PC-9 (cell line): Measurements from ENCODE around the gene C4BPA. TPM values are rescaled to one million over a fixed set of nuclear protein-coding genes. Genes with fewer than 3 reads are reported as not detected.
A peak's percentile ranks its signal among the peaks of the same experiment; 100 is the strongest.

ENCODE experiments used
- BruUV-seq: library from RNA; stranded (reverse); fragments of 400-500 nt; replicated peaks from 2 replicates; lab custom pipeline; 2021; lab: Mats Ljungman, UMichigan
- CTCF ChIA-PET: fragments of 300-600 bp; sonication (Branson Sonifier 250); formaldehyde crosslinking; loops from one replicate; lab custom pipeline; 2022; ENCODE audit warnings: antibody characterized with exemption; lab: Charles Lee
- POLR2A ChIA-PET: fragments of 300-600 bp; sonication (Branson Sonifier 250); formaldehyde crosslinking; loops from one replicate; lab custom pipeline; 2022; ENCODE audit warnings: antibody characterized with exemption; ENCODE audit not compliant: unreplicated experiment; lab: Charles Lee
- DNase-seq, 2 experiments: peaks; one replicate each; pipeline versions ENCODE4 v3.0.0 to v3.0.0-alpha.2; 2015 to 2022; ENCODE audit warnings: mixed read lengths in 1 of 2
- H2AFZ ChIP-seq: fragments of 200-600 bp; sonication (generic); 2 replicates; pipeline ENCODE4 v1.8.1; 2017; ENCODE audit warnings: antibody characterized with exemption
- H3F3A ChIP-seq: fragments of 200-600 bp; sonication (generic); 2 replicates; pipeline ENCODE4 v1.8.1; 2017; ENCODE audit warnings: antibody characterized with exemption, mild to moderate bottlenecking, low read depth; ENCODE audit not compliant: insufficient read depth
- H3K27ac ChIP-seq: fragments of 200-600 bp; sonication (generic); 2 replicates; pipeline ENCODE4 v1.6.1; 2016; ENCODE audit warnings: mixed run types
- H3K27me3 ChIP-seq: fragments of 200-600 bp; sonication (generic); 2 replicates; pipeline ENCODE4 v1.6.1; 2016; ENCODE audit warnings: low read depth, mixed run types; ENCODE audit not compliant: insufficient read depth
- H3K36me3 ChIP-seq: fragments of 200-600 bp; sonication (generic); 2 replicates; pipeline ENCODE4 v1.6.1; 2016; ENCODE audit warnings: low read depth, mixed run types
- H3K4me1 ChIP-seq: fragments of 200-600 bp; sonication (generic); replicated peaks from 2 replicates; pipeline ENCODE4 v1.6.1; 2016; ENCODE audit warnings: mixed run types; ENCODE audit not compliant: insufficient read depth
- H3K4me2 ChIP-seq: fragments of 200-600 bp; sonication (generic); 2 replicates; pipeline ENCODE4 v1.6.1; 2017; ENCODE audit warnings: mixed run types
- H3K4me3 ChIP-seq: fragments of 200-600 bp; sonication (generic); 2 replicates; pipeline ENCODE4 v1.6.1; 2016; ENCODE audit warnings: mixed run types
- H3K79me2 ChIP-seq: fragments of 200-600 bp; sonication (generic); 2 replicates; pipeline ENCODE4 v1.6.1; 2017; ENCODE audit warnings: low read depth, mixed run types
- H3K9me2 ChIP-seq: fragments of 200-600 bp; sonication (generic); 2 replicates; pipeline ENCODE4 v1.8.1; 2017; ENCODE audit warnings: mild to moderate bottlenecking; ENCODE audit not compliant: insufficient read depth
- H3K9me3 ChIP-seq: fragments of 200-600 bp; sonication (generic); 2 replicates; pipeline ENCODE4 v1.8.1; 2016; ENCODE audit warnings: low read depth; ENCODE audit not compliant: insufficient read depth
- H4K20me1 ChIP-seq: fragments of 200-600 bp; sonication (generic); 2 replicates; pipeline ENCODE4 v1.8.1; 2017; ENCODE audit not compliant: insufficient read depth
- CTCF ChIP-seq: fragments of 200-600 bp; sonication (generic); conservative IDR thresholded peaks from 2 replicates; pipeline ENCODE4 v1.6.1; 2017; ENCODE audit warnings: mixed run types, antibody characterized with exemption, mild to moderate bottlenecking, moderate library complexity
- EZH2 ChIP-seq: fragments of 200-600 bp; sonication (generic); IDR thresholded peaks from 2 replicates; pipeline ENCODE4 v1.8.0; 2017; ENCODE audit warnings: antibody characterized with exemption, low read depth
- intact Hi-C: fragments of 100-400 bp; cut with micrococcal nuclease; formaldehyde crosslinking; loops from one replicate; pipeline ENCODE4 v1.10.0; 2022; ENCODE audit not compliant: unreplicated experiment
- total RNA-seq: library from RNA; stranded (reverse); gene quantifications from 2 replicates; pipeline ENCODE4 v1.2.3, GENCODE V29; 2021

The C4BPA gene
- total RNA-seq, 1 experiment from 2014 or later = not detected

- no TSS peak for BruUV-seq
- ChIA-PET CTCF (interaction anchor here (0.5 kb wide), 1 partner anchor 11 kb away, joined by 4 read pairs; no protein-coding TSS in a partner anchor), POLR2A (interaction anchor here (0.5 to 0.6 kb wide), 3 partner anchors 108 to 445 kb away, joined by 3 to 4 read pairs (median 4); no protein-coding TSS in a partner anchor)
- H3K4me1 ChIP-seq = peaks cover 7% of the 10 kb centered on the region; the same call in 1 of the 2 replicates
- intact Hi-C loops = loop anchor here (2.0 to 10.0 kb wide), 5 partner anchors 97 to 472 kb away; no protein-coding TSS in a partner anchor
- H3K9me2 ChIP-seq = no peaks in the 10 kb centered on the region
- no peak overlapping the region for H3K27ac ChIP-seq
- H3K79me2 ChIP-seq = no peaks in the 10 kb centered on the region
- H3K9me3 ChIP-seq = no peaks in the 10 kb centered on the region
- peaks cover 4% of the 10 kb centered on the region; the same call in 1 of the 2 replicates for H3F3A ChIP-seq
- H3K36me3 ChIP-seq = no peaks in the 10 kb centered on the region
- no peak overlapping the region for H2AFZ ChIP-seq
- H4K20me1 ChIP-seq = no peaks in the 10 kb centered on the region
- peak in 1 of 2 experiments; percentile 12 for DNase-seq
- no peak overlapping the region for H3K4me3 ChIP-seq
- H3K4me2 ChIP-seq = no peak overlapping the region
- no peak for TF ChIP-seq EZH2
- TF ChIP-seq CTCF = no peak
- no peaks in the 10 kb centered on the region for H3K27me3 ChIP-seq
Observed at GRCh38 chr1:207079706-207080241, 24.3 kb upstream of the C4BPA start.

DNA sequence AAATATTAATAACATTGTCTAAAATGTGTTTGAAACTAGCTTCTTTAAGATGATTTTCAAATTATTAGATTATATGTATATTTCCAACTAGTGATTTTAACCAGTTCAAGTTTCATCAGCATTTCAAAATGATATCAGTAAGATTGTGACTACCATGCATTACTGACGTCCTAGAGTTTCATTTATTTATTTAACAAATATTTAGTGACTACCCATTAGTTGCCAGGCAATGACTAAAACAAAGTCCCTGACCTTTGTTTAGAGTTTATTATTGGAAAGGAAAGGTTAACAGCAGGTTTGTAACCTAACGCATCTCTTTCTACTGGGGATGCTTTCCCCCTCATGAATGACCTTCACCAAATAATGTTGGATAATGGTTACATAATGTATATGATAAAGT lies 22.9 kb upstream of the C4BPA start:
- BruUV-seq = no TSS peak
- peaks cover 4% of the 10 kb centered on the region; the same call in 1 of the 2 replicates for H3F3A ChIP-seq
- H3K4me3 ChIP-seq = no peak overlapping the region
- POLR2A ChIA-PET = no interaction called here
- H3K4me1 ChIP-seq = peaks cover 12% of the 10 kb centered on the region; the same call in 1 of the 2 replicates
- no peak overlapping the region for H3K27ac ChIP-seq
- no peaks in the 10 kb centered on the region for H3K9me2 ChIP-seq
- H4K20me1 ChIP-seq = no peaks in the 10 kb centered on the region
- CTCF ChIA-PET = no interaction called here
- intact Hi-C loops = loop anchor here (10.0 kb wide), 1 partner anchor 124 kb away; no protein-coding TSS in a partner anchor
- DNase-seq = peak in 1 of 2 experiments; percentile 50
- no peak overlapping the region for H3K4me2 ChIP-seq
- H2AFZ ChIP-seq = no peak overlapping the region
- TF ChIP-seq CTCF (no peak), EZH2 (no peak)
- H3K79me2 ChIP-seq = no peaks in the 10 kb centered on the region
- H3K36me3 ChIP-seq = no peaks in the 10 kb centered on the region
- H3K27me3 ChIP-seq = no peaks in the 10 kb centered on the region
- H3K9me3 ChIP-seq = no peaks in the 10 kb centered on the region

GRCh38 chr1:207081806-207082205 lies 22.2 kb upstream of the C4BPA start:
- H3K36me3 ChIP-seq = no peaks in the 10 kb centered on the region
- no peaks in the 10 kb centered on the region for H3K79me2 ChIP-seq
- BruUV-seq = no TSS peak
- H3K9me3 ChIP-seq = no peaks in the 10 kb centered on the region
- DNase-seq = no peak
- no peak overlapping the region for H2AFZ ChIP-seq
- H3K4me2 ChIP-seq = no peak overlapping the region
- no peak for TF ChIP-seq EZH2
- no peak for TF ChIP-seq CTCF
- H3K4me1 ChIP-seq = peaks cover 12% of the 10 kb centered on the region; the same call in 1 of the 2 replicates
- CTCF ChIA-PET = no interaction called here
- peaks cover 4% of the 10 kb centered on the region; the same call in 1 of the 2 replicates for H3F3A ChIP-seq
- H4K20me1 ChIP-seq = no peaks in the 10 kb centered on the region
- no peak overlapping the region for H3K27ac ChIP-seq
- intact Hi-C loops = loop anchor here (10.0 kb wide), 1 partner anchor 123 kb away; no protein-coding TSS in a partner anchor
- no peak overlapping the region for H3K4me3 ChIP-seq
- POLR2A ChIA-PET = no interaction called here
- H3K27me3 ChIP-seq = no peaks in the 10 kb centered on the region
- H3K9me2 ChIP-seq = no peaks in the 10 kb centered on the region
